Measurements from ENCODE around the gene METTL18. TPM values are rescaled to one million over a fixed set of nuclear protein-coding genes. Genes with fewer than 3 reads are reported as not detected.
A peak's percentile ranks its signal among the peaks of the same experiment; 100 is the strongest.

Gene METTL18
- polyA plus RNA-seq (2013, experiment 1 of 2), result 10.9 TPM
- polyA plus RNA-seq (2013, experiment 2 of 2), result 9.3 TPM

DNA sequence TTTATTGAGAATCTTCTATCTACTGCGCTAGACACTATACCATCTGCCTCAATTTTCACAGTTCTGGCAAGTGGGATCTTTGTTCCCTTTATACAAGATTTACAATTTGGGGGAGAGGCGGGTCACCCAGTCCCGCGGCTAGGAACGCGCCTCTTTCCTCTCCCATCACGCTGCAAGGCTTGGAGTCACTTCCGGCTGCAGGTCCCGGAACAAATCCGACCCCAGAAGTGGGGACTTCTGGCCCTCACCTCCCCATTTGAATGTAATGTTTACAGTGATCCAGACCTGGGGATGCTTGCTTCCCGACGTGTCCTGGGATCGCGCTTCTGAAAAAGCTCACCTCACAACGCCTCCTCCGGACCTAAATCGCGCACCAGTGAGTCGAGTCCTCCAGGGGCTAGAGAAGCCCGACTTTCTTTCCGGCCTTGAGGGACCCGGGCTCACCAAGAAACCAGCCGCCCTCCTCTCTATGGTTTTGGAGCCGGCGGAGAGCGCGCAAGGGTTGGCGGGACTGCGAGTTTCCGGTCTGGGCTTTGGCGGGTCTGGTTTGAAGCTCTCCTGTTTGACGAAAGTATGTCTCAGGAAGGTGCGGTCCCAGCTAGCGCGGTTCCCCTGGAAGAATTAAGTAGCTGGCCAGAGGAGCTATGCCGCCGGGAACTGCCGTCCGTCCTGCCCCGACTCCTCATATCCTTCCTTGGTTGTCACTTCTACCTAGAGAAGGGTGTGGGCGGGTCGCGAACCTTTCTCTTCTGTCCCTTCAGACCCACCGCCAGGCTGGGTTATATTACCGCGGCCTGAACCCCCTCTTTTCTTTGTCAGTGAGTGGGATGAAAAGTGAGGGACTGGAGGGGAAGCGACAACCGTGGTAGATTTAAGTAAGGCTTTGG lies at the start of gene METTL18:
METTL18 (minus strand) TSS at position 378 of the 887 bp plus-strand sequence. CDS start 1,212 bp downstream, outside the sequence.
- 0 to 1% methylated on average over 28 to 29 of the region's 48 CpGs for WGBS, 2 experiments (ENCODE audit: insufficient coverage in 2 of 2)
- Histone ChIP-seq H3K9me3 (ENCODE audit: control insufficient read depth, low read length) (no peaks in the 10 kb centered on the region), H3K27ac (ENCODE audit: low read depth, low read length, severe bottlenecking) (peak within 1 kb of the TSS; percentile 47), H3K36me3 (ENCODE audit: control insufficient read depth, insufficient read depth, low read length) (peaks cover 25% of the 10 kb centered on the region), H3K4me3 (ENCODE audit: extremely low read depth, insufficient read depth, low read length, poor library complexity, severe bottlenecking) (peak within 1 kb of the TSS; percentile 89), H3K4me1 (ENCODE audit: control insufficient read depth, insufficient read depth, low read length, poor library complexity, severe bottlenecking) (no peaks in the 10 kb centered on the region)

GRCh38 chr1:169838942-169839341 lies 44.2 kb upstream of the METTL18 start:
- H3K4me1 ChIP-seq (ENCODE audit: control insufficient read depth, insufficient read depth, low read length, poor library complexity, severe bottlenecking), result no peaks in the 10 kb centered on the region
- no peak overlapping the region for H3K4me3 ChIP-seq (ENCODE audit: extremely low read depth, insufficient read depth, low read length, poor library complexity, severe bottlenecking)
- H3K9me3 ChIP-seq (ENCODE audit: control insufficient read depth, low read length), result no peaks in the 10 kb centered on the region
- peaks cover 66% of the 10 kb centered on the region for H3K36me3 ChIP-seq (ENCODE audit: control insufficient read depth, insufficient read depth, low read length)
- WGBS, 2 experiments (ENCODE audit: insufficient coverage in 2 of 2), result no CpG with 5 or more reads among the region's 4 CpGs
- H3K27ac ChIP-seq (ENCODE audit: low read depth, low read length, severe bottlenecking), result no peak overlapping the region

- Histone ChIP-seq H3K27ac (ENCODE audit: low read depth, low read length, severe bottlenecking) (no peak overlapping the region), H3K36me3 (ENCODE audit: control insufficient read depth, insufficient read depth, low read length) (peaks cover 74% of the 10 kb centered on the region), H3K4me1 (ENCODE audit: control insufficient read depth, insufficient read depth, low read length, poor library complexity, severe bottlenecking) (no peaks in the 10 kb centered on the region), H3K4me3 (ENCODE audit: extremely low read depth, insufficient read depth, low read length, poor library complexity, severe bottlenecking) (no peak overlapping the region), H3K9me3 (ENCODE audit: control insufficient read depth, low read length) (no peaks in the 10 kb centered on the region)
- 83 to 100% methylated on average over 1 of the region's 1 CpG for WGBS, 2 experiments (ENCODE audit: insufficient coverage in 2 of 2)
Measured at GRCh38 chr1:169836198-169836597, 41.5 kb upstream of the METTL18 start.

DNA sequence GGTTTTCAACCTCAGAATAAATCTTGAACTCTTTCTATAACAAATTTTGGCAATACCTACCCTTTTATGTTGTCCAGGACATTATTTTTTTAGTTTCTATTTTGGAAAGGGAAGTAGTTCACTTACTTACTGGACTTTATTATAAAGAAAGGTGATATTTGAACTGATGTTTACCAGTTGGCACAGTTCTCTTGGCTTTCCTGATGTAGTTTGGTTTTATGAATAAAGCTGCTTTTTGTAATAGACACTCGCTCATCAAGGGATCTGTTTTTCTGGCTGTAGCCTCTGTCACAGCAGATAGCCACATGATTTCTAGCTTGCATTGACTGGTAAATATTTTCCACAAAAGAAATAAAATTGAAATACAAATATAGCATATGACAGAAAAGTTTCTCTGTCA lies 40.9 kb upstream of the METTL18 start:
- H3K9me3 ChIP-seq (ENCODE audit: control insufficient read depth, low read length), result no peaks in the 10 kb centered on the region
- WGBS, 2 experiments (ENCODE audit: insufficient coverage in 2 of 2), result no CpG with 5 or more reads among the region's 1 CpG
- no peak overlapping the region for H3K4me3 ChIP-seq (ENCODE audit: extremely low read depth, insufficient read depth, low read length, poor library complexity, severe bottlenecking)
- H3K4me1 ChIP-seq (ENCODE audit: control insufficient read depth, insufficient read depth, low read length, poor library complexity, severe bottlenecking), result no peaks in the 10 kb centered on the region
- no peak overlapping the region for H3K27ac ChIP-seq (ENCODE audit: low read depth, low read length, severe bottlenecking)
- peaks cover 72% of the 10 kb centered on the region for H3K36me3 ChIP-seq (ENCODE audit: control insufficient read depth, insufficient read depth, low read length)

- no peak overlapping the region for H3K27ac ChIP-seq (ENCODE audit: low read depth, low read length, severe bottlenecking)
- peaks cover 67% of the 10 kb centered on the region for H3K36me3 ChIP-seq (ENCODE audit: control insufficient read depth, insufficient read depth, low read length)
- H3K4me3 ChIP-seq (ENCODE audit: extremely low read depth, insufficient read depth, low read length, poor library complexity, severe bottlenecking), result no peak overlapping the region
- no peaks in the 10 kb centered on the region for H3K4me1 ChIP-seq (ENCODE audit: control insufficient read depth, insufficient read depth, low read length, poor library complexity, severe bottlenecking)
- H3K9me3 ChIP-seq (ENCODE audit: control insufficient read depth, low read length), result no peaks in the 10 kb centered on the region
- no CpG with 5 or more reads among the region's 1 CpG for WGBS, 2 experiments (ENCODE audit: insufficient coverage in 2 of 2)
Measured at GRCh38 chr1:169834869-169835268, 40.2 kb upstream of the METTL18 start.

DNA sequence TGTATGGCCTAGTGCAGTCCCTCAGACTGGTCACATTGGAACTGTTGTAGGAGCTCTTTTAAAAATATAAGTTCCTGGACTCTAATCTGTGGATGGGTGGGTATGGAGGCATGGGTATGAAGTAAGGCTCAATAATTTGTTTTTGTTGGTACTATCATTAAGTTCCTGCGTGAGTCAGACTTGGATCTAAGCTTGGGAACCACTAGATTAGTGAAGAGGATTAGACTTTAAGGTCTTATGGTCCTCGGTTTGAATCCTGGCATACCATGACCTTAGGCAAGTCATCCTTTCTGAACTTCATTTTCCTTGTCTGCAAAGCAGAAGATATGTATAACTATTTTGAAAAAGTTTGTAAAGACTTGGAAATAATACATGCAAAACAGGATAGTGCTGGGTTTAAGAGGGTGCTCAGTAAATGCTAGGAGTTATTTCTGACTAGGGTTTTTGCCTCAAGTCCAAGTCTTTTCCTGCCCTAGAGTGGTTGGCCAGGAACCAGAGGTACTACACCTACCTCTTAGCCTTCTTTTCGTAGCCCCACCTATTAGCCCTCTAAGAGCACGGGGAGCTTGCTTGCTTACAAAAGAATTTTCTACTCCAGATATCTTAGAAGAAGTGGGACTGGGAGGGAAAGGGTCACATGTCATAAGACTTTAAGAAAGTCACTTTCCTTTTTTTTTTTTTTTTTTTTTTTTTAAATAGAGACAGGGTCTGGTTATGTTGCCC lies 38.6 kb upstream of the METTL18 start:
- Histone ChIP-seq H3K27ac (ENCODE audit: low read depth, low read length, severe bottlenecking) (no peak overlapping the region), H3K4me1 (ENCODE audit: control insufficient read depth, insufficient read depth, low read length, poor library complexity, severe bottlenecking) (no peaks in the 10 kb centered on the region), H3K4me3 (ENCODE audit: extremely low read depth, insufficient read depth, low read length, poor library complexity, severe bottlenecking) (no peak overlapping the region), H3K9me3 (ENCODE audit: control insufficient read depth, low read length) (no peaks in the 10 kb centered on the region), H3K36me3 (ENCODE audit: control insufficient read depth, insufficient read depth, low read length) (peaks cover 59% of the 10 kb centered on the region)
- WGBS, 2 experiments (ENCODE audit: insufficient coverage in 2 of 2), result 91 to 100% methylated on average over 1 of the region's 4 CpGs

- Histone ChIP-seq H3K36me3 (ENCODE audit: control insufficient read depth, insufficient read depth, low read length) (peaks cover 68% of the 10 kb centered on the region), H3K4me3 (ENCODE audit: extremely low read depth, insufficient read depth, low read length, poor library complexity, severe bottlenecking) (no peak overlapping the region), H3K27ac (ENCODE audit: low read depth, low read length, severe bottlenecking) (no peak overlapping the region), H3K9me3 (ENCODE audit: control insufficient read depth, low read length) (no peaks in the 10 kb centered on the region), H3K4me1 (ENCODE audit: control insufficient read depth, insufficient read depth, low read length, poor library complexity, severe bottlenecking) (no peaks in the 10 kb centered on the region)
- no CpG with 5 or more reads among the region's 1 CpG for WGBS, 2 experiments (ENCODE audit: insufficient coverage in 2 of 2)
Measured at GRCh38 chr1:169829671-169830070, 35.0 kb upstream of the METTL18 start.

- no peaks in the 10 kb centered on the region for H3K9me3 ChIP-seq (ENCODE audit: control insufficient read depth, low read length)
- no peak overlapping the region for H3K27ac ChIP-seq (ENCODE audit: low read depth, low read length, severe bottlenecking)
- WGBS, 2 experiments (ENCODE audit: insufficient coverage in 2 of 2), result 98% methylated on average over 3 of the region's 3 CpGs
- H3K4me1 ChIP-seq (ENCODE audit: control insufficient read depth, insufficient read depth, low read length, poor library complexity, severe bottlenecking), result no peaks in the 10 kb centered on the region
- peaks cover 67% of the 10 kb centered on the region for H3K36me3 ChIP-seq (ENCODE audit: control insufficient read depth, insufficient read depth, low read length)
- H3K4me3 ChIP-seq (ENCODE audit: extremely low read depth, insufficient read depth, low read length, poor library complexity, severe bottlenecking), result no peak overlapping the region
Measured at GRCh38 chr1:169824153-169824552, 29.4 kb upstream of the METTL18 start.

GRCh38 chr1:169821500-169821899 lies 26.8 kb upstream of the METTL18 start:
- WGBS, 2 experiments (ENCODE audit: insufficient coverage in 2 of 2), result 100% methylated on average over 1 of the region's 7 CpGs; no CpG with 5 or more reads in 1 of the 2 experiments
- Histone ChIP-seq H3K4me3 (ENCODE audit: extremely low read depth, insufficient read depth, low read length, poor library complexity, severe bottlenecking) (no peak overlapping the region), H3K36me3 (ENCODE audit: control insufficient read depth, insufficient read depth, low read length) (peaks cover 68% of the 10 kb centered on the region)

GRCh38 chr1:169816617-169817016 lies 21.9 kb upstream of the METTL18 start:
- peaks cover 15% of the 10 kb centered on the region for H3K9me3 ChIP-seq (ENCODE audit: control insufficient read depth, low read length)
- peaks cover 72% of the 10 kb centered on the region for H3K36me3 ChIP-seq (ENCODE audit: control insufficient read depth, insufficient read depth, low read length)
- no peak overlapping the region for H3K4me3 ChIP-seq (ENCODE audit: extremely low read depth, insufficient read depth, low read length, poor library complexity, severe bottlenecking)
- H3K4me1 ChIP-seq (ENCODE audit: control insufficient read depth, insufficient read depth, low read length, poor library complexity, severe bottlenecking), result no peaks in the 10 kb centered on the region
- WGBS, 2 experiments (ENCODE audit: insufficient coverage in 2 of 2), result no CpG with 5 or more reads among the region's 1 CpG
- H3K27ac ChIP-seq (ENCODE audit: low read depth, low read length, severe bottlenecking), result no peak overlapping the region

More at GRCh38 chr1:169821500-169821899, 26.8 kb upstream of the METTL18 start:
- Histone ChIP-seq H3K9me3 (ENCODE audit: control insufficient read depth, low read length) (peaks cover 3% of the 10 kb centered on the region), H3K27ac (ENCODE audit: low read depth, low read length, severe bottlenecking) (no peak overlapping the region), H3K4me1 (ENCODE audit: control insufficient read depth, insufficient read depth, low read length, poor library complexity, severe bottlenecking) (no peaks in the 10 kb centered on the region)

All from mesodermal cell (in vitro differentiated cells).